Measurements from ENCODE around the gene NSUN6.

The NSUN6 gene, protein sequence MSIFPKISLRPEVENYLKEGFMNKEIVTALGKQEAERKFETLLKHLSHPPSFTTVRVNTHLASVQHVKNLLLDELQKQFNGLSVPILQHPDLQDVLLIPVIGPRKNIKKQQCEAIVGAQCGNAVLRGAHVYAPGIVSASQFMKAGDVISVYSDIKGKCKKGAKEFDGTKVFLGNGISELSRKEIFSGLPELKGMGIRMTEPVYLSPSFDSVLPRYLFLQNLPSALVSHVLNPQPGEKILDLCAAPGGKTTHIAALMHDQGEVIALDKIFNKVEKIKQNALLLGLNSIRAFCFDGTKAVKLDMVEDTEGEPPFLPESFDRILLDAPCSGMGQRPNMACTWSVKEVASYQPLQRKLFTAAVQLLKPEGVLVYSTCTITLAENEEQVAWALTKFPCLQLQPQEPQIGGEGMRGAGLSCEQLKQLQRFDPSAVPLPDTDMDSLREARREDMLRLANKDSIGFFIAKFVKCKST

DNA sequence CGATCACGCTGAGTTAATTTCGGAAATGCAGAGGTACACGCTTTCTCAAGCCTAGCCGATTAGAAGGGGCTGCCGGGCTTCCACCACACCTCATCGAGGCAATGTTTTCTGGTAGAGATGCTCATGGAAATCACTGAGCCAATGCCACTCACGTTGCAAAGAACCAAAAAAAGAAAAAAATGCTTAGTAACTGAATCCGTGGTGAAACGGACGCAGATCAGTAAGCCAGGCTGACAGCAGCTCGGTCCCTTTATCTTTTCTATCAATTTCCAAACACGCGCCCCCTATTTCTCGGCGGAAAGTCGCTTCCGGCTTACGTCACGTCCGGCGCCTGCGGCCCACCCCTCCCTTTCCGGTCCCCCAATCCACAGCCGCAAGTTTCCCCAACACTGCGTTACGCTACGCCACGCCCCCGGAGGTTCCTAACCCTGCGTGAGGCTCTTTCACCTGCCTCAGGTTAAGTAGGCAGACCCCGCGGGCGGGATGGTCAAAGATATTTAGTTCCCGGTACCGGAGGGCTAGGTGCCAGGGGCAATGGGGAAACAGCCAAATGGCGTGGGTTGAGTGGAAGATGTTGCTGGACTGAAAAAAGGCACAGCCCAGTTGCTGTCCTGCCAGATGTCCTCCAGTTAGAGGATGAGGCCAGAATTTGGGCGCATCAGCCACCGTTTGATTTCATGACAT lies at the start of gene NSUN6:
NSUN6 (minus strand) TSS at position 264 of the 684 bp plus-strand sequence. CDS start 384 bp downstream, outside the sequence.
- peak; percentile 58 to 87 for DNase-seq

DNA sequence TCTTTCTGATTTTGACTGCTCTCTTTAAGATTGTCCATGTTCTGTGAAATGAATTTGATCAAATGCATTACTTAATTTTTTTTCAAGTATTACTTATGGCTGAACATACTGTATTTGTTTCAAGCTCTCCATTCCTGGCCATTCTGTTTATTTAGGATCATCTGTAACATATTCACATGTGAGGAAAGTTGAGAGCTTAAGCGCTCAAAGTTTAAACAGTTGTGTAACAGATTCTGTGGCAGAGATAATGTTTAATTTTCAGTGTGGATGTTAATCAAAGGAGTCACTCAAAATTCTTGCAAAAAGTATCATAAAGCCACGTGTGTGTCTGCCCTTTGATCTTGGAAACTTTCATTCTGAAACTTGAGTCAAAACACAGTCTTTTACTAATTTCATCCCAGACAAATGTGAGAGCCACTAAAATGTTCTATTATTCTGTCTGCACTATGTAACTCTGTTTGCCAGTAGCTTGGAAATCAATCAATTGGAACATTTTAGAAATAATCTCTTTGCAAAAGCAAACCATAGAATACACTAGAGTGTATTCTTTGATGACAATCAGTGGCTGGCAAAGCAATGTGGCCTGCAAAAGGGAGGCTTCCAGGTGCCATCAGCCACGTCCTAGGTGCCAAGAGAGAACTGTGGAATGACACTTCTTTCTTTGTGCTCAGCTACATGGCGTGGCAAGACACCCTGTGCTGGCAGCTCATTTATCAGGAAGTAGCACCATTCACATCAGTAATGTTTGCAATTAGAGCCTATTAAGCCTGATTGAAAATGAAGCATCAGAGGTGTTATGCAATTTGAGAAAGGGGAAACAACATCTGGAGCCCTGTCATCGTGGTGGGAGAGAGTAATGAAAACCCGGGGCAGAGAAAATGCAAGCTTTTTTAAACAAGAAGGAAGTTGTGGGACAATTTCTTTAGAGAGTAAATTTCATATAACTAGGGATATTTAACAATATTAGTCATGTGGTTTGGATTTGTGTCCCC lies 48.8 kb upstream of the NSUN6 start:
- no peak for DNase-seq

- DNase-seq = no peak
Observed at GRCh38 chr10:18690541-18690940, 39.2 kb upstream of the NSUN6 start.

GRCh38 chr10:18689498-18689897 lies 38.1 kb upstream of the NSUN6 start:
- DNase-seq = peak; percentile 4 to 38

DNA sequence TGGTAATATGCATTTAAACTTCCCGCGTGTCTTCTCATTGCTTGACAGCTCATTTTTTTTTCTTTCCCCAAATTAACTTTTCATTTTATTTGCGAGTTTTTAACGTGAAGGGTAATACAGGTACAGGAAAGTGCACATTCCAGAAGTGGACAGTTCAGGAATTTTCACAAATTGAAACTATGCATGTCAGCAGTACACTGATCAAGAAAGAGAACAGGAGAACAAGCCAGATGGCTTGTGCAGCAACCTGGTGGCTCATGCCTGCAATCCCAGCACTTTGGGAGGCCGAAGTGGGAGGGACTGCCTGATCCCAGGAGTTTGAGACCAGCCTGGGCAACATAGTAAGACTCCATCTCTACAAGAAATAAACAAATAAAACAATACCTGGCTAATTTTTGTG lies 36.3 kb upstream of the NSUN6 start:
- no peak for DNase-seq

DNA sequence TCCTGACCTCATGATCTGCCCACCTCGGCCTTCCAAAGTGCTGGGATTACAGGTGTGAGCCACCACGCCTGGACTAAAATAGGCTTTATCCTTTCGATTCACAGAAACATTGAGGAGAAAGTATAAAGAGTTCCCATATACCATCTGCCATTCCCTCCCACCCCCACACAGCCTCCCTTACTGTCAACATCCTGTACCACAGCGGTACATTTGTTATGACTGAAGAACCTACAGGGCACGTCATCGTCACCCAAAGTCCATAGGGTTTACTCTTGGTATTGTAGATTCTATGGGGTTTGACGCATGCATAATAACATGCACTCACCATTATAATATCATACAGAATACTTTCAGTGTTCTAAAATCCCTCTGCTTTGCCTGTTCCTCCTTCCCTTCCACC lies 35.8 kb upstream of the NSUN6 start:
- no peak for DNase-seq

GRCh38 chr10:18685555-18685954 lies 34.2 kb upstream of the NSUN6 start:
- DNase-seq = no peak

GRCh38 chr10:18684953-18685352 lies 33.6 kb upstream of the NSUN6 start:
- no peak for DNase-seq

DNA sequence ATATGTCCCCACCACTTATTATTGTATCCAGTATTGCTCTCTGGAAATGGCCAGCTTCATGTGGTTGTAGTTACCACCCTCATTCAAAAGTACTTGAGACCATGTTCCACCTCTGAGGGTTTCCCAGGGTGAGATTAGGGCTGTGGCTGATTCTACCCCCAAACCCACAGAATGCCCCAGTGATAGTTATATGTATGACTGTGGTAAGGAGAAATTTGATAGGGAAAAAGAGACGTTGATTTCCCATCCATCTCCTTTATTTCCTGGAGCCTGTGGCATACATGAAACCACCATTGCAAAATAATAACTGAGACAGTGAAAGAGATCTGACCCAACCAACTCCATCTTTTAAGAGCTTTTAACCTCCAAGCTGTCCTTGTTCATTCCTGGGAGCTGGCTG lies 33.0 kb upstream of the NSUN6 start:
- no peak for DNase-seq

DNA sequence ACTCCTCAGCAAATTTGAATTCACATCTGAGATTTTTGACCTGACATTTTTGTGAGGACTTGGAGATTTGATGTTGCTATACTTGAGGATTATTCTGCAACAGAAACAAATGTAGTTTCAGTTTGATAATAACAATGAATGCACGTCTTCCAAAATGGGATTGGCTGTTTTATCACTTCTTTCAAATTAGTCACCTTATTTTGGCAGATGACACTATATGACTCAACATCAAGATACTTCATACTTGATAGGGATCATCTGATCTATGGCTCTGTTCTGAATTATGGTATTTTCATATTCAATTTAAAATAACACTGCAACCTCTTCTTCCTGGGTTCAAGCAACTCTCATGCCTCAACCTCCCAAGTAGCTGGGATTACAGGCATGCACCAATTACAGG lies 32.0 kb upstream of the NSUN6 start:
- DNase-seq = no peak

GRCh38 chr10:18681971-18682411 lies 30.6 kb upstream of the NSUN6 start:
- DNase-seq = no peak

- no peak for DNase-seq
Observed at GRCh38 chr10:18681366-18681765, 30.0 kb upstream of the NSUN6 start.

- DNase-seq = no peak
Observed at GRCh38 chr10:18680754-18681153, 29.4 kb upstream of the NSUN6 start.

GRCh38 chr10:18675086-18675801 lies 23.9 kb upstream of the NSUN6 start:
- DNase-seq = no peak

DNA sequence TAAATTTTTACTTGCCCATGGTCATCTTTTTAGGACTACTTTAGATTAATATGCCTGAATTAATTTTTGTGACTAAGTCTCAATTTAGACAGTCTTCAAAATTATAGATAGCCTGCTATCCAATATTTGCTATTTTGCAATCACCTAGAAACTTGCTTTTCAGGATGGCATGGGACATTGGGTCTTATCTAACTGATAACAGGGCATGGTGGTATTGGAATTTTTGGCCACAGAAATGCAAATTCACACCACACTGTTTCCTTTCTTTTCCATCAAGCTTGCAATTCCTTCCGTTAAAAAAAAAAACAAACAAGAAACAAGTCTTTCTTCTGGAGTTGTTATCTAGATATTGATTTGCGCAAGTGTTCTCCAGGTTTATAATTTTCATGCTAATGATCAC lies 16.6 kb upstream of the NSUN6 start:
- no peak for DNase-seq

DNA sequence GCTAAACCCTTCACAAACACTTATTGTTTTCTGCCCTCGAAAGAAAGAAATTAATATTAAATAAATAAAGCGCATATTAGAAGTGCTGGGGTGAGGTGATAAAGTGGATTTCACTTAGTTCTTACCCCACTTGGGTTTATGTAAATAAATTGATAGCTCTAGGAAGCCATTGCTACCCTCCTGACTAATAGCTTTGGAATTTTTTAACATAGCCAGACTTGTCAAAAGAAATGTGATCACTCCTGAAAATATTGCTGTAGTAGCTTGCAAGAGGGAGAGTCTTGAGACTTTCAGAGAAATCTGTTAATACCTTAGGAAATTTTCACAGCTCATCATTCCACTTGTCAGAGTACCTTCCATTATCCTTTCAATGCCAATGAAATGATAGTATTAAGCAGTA lies 15.4 kb upstream of the NSUN6 start:
- no peak for DNase-seq

DNA sequence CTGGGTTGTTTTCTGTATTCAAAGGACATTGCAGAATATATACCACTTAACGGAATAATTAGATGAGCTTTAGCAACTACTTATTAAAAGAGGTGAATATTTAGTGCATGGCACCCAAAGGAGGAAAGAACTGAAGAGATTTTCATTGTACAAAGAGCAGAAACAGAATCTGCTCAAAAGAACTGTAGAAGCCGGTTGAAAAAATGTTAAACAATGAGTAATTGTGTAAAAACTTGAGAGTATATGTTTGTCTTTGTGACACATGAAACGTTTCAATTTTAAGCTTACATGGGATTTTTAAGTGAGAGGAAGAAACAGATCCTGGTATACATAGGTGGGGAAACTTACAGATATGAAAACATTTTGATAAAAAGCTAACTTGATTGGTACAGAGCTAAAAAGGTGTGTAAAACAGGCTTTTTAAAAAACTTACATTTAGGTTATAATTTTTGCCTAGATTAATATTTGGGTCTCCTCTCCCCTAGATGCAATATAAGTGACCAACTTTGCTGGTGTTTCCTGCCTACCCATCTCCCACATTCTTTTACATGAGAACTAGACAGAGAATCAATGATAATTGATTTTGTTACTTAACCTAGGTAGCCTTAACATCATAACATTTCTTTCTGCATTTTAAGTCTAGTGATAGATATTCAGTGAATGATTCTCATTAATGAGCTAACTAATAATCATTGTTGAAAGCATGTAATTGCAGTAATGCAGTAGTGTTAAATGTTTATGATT lies 14.6 kb upstream of the NSUN6 start:
- DNase-seq = no peak

- no peak for DNase-seq
Observed at GRCh38 chr10:18664841-18665478, 13.6 kb upstream of the NSUN6 start.

GRCh38 chr10:18660816-18661431 lies 9.5 kb upstream of the NSUN6 start:
- DNase-seq = no peak

DNA sequence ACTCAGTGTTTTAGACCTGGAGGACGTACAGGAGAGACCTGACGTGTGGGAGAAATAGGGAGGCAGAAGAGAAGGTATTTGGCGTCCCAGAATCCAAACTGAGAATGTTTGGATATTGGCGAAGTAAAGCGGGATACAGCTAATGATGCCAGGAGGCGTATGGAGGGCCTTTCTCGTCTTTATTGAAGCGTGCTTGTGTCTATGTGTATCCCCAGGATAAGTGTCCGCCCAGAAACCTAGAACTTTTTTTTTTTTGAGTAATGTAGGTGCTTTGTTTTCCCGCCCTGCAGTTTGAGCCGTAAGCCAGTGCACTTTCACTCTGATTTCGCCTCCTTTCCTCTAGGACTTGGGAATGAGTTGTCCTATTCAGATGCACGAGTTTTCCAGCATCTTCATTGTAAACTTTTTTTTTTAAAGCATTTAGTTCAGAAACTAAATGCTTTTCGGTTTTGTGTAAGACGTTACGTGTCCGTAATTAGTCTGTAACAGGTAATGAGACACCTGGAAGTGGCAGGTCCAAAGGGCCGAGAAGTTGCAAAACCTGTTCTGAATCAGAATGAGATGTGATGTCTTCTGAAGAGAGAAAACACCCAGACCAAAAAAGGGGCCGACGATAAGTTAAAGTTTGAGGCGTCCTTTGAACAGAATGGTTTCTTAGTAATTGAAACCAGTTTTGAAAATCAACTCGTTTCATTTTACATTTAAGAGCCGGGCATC lies 8.6 kb upstream of the NSUN6 start:
- peak; percentile 21 to 61 for DNase-seq

All from NCI-H526 (cell line).